WTC11 (cell line): ENCODE results near the gene OTOG.

Experiments used
- CTCF ChIP-seq: fragments of 200-600 bp; IDR thresholded peaks from 2 replicates; pipeline ENCODE4 v1.8.0; 2022; ENCODE audit warnings: antibody characterized with exemption
- FOXJ3 ChIP-seq: sonication (generic); formaldehyde crosslinking; IDR thresholded peaks from 2 replicates; pipeline ENCODE4 v1.9.0; 2021; ENCODE audit warnings: missing genetic modification reagents, mild to moderate bottlenecking, borderline replicate concordance
- FOXK1 ChIP-seq: sonication (generic); formaldehyde crosslinking; IDR thresholded peaks from 2 replicates; pipeline ENCODE4 v1.8.0; 2022; ENCODE audit warnings: mild to moderate bottlenecking, moderate library complexity, missing genetic modification reagents
- NFE2L1 ChIP-seq: sonication (generic); formaldehyde crosslinking; IDR thresholded peaks from 2 replicates; pipeline ENCODE4 v1.8.1; 2023; ENCODE audit warnings: missing genetic modification reagents
- NR2C2 ChIP-seq: sonication (generic); formaldehyde crosslinking; IDR thresholded peaks from 2 replicates; pipeline ENCODE4 v1.8.0; 2022; ENCODE audit warnings: mild to moderate bottlenecking, missing genetic modification reagents
- NR3C1 ChIP-seq: sonication (generic); formaldehyde crosslinking; conservative IDR thresholded peaks from 2 replicates; pipeline ENCODE4 v1.8.1; 2023; ENCODE audit warnings: low read depth, mild to moderate bottlenecking, missing genetic modification reagents
- TCF7 ChIP-seq: sonication (generic); formaldehyde crosslinking; IDR thresholded peaks from 2 replicates; pipeline ENCODE4 v1.8.0; 2022; ENCODE audit warnings: mild to moderate bottlenecking, low read depth, missing genetic modification reagents, moderate library complexity
- TEAD1 ChIP-seq: sonication (generic); formaldehyde crosslinking; IDR thresholded peaks from 2 replicates; pipeline ENCODE4 v1.8.0; 2022; ENCODE audit warnings: mild to moderate bottlenecking, missing genetic modification reagents
- TEAD4 ChIP-seq: sonication (generic); formaldehyde crosslinking; IDR thresholded peaks from 2 replicates; pipeline ENCODE4 v1.8.0; 2022; ENCODE audit warnings: mild to moderate bottlenecking, missing genetic modification reagents
- TF ChIP-seq, protein P1 (sequence below): sonication (generic); formaldehyde crosslinking; conservative IDR thresholded peaks from 2 replicates; pipeline ENCODE4 v1.8.1; 2022; ENCODE audit warnings: mild to moderate bottlenecking, missing genetic modification reagents
- TF ChIP-seq, protein P2 (sequence below): sonication (generic); formaldehyde crosslinking; IDR thresholded peaks from 2 replicates; pipeline ENCODE4 v1.8.0; 2022; ENCODE audit warnings: mild to moderate bottlenecking, missing genetic modification reagents
- TF ChIP-seq, protein P3 (sequence below): sonication (generic); formaldehyde crosslinking; IDR thresholded peaks from 2 replicates; pipeline ENCODE4 v1.8.1; 2022; ENCODE audit warnings: low read depth, mild to moderate bottlenecking, moderate library complexity, missing genetic modification reagents, borderline replicate concordance

- no peak for TF ChIP-seq NR2C2 (CRISPR knock-in tag)
- TF ChIP-seq, protein P1, sequence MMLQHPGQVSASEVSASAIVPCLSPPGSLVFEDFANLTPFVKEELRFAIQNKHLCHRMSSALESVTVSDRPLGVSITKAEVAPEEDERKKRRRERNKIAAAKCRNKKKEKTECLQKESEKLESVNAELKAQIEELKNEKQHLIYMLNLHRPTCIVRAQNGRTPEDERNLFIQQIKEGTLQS (CRISPR knock-in tag): no peak
- no peak for TF ChIP-seq TEAD1 (CRISPR knock-in tag)
- TF ChIP-seq CTCF: no peak
- TF ChIP-seq FOXJ3: no peak
- TF ChIP-seq NR3C1 (CRISPR knock-in tag): no peak
- TF ChIP-seq TCF7 (CRISPR knock-in tag): no peak
- TF ChIP-seq FOXK1 (CRISPR knock-in tag): no peak
- TF ChIP-seq, protein P2, sequence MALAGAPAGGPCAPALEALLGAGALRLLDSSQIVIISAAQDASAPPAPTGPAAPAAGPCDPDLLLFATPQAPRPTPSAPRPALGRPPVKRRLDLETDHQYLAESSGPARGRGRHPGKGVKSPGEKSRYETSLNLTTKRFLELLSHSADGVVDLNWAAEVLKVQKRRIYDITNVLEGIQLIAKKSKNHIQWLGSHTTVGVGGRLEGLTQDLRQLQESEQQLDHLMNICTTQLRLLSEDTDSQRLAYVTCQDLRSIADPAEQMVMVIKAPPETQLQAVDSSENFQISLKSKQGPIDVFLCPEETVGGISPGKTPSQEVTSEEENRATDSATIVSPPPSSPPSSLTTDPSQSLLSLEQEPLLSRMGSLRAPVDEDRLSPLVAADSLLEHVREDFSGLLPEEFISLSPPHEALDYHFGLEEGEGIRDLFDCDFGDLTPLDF (CRISPR knock-in tag): no peak
- TF ChIP-seq, protein P3, sequence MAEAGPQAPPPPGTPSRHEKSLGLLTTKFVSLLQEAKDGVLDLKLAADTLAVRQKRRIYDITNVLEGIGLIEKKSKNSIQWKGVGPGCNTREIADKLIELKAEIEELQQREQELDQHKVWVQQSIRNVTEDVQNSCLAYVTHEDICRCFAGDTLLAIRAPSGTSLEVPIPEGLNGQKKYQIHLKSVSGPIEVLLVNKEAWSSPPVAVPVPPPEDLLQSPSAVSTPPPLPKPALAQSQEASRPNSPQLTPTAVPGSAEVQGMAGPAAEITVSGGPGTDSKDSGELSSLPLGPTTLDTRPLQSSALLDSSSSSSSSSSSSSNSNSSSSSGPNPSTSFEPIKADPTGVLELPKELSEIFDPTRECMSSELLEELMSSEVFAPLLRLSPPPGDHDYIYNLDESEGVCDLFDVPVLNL (CRISPR knock-in tag): no peak
- TF ChIP-seq TEAD4 (CRISPR knock-in tag): no peak
- TF ChIP-seq NFE2L1 (CRISPR knock-in tag): no peak
These were observed 16.2 kb downstream of the OTOG start for GRCh38 chr11:17563231-17563646.
